HG02642 (cell line): ENCODE data around the gene SIX1.

ENCODE experiments used
- ATAC-seq: cut with Tn5 transposase; IDR thresholded peaks from one replicate; pipeline ENCODE4 v1.9.1; 2021; ENCODE audit warnings: mild to moderate bottlenecking; ENCODE audit not compliant: unreplicated experiment, poor library complexity

SIX1 gene

DNA sequence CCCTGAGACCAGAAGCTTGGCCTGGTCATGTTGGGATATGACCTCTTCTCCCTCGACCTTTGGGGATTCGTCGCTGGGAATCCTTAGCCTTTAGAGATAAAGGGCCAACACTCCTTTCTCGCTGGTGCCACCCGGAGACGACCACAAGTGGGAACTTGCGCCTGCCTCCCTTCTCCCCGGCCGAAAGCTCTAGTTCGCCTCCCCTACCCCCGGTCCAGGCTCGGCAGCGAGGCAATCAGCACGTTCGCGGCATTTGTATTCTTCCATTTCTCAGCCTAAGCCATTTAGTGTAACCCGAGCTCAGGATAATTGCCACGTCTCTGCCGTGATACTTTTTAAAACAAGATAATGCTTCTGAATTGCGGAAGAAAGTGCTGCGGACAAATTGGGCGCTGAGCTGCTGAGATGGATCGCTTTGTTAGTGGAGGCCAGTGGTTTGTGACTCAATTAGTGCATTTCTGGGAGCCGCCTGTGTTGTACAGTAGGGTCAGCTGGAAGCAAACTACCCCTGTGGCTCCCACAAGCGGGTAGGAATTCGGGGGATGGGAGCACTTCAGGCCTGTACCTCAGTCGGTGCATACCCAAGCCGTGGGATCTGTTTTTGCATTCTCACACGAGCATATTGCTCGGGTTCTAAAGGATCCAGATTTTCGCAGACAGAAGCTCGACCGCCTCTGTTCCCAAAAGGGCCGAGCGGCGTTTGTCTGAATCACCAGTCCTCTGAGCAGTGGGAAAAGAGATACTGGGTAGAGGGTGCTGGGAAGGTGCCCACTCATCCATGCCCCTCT lies 6.8 kb upstream of the SIX1 start:
- no peak for ATAC-seq

DNA sequence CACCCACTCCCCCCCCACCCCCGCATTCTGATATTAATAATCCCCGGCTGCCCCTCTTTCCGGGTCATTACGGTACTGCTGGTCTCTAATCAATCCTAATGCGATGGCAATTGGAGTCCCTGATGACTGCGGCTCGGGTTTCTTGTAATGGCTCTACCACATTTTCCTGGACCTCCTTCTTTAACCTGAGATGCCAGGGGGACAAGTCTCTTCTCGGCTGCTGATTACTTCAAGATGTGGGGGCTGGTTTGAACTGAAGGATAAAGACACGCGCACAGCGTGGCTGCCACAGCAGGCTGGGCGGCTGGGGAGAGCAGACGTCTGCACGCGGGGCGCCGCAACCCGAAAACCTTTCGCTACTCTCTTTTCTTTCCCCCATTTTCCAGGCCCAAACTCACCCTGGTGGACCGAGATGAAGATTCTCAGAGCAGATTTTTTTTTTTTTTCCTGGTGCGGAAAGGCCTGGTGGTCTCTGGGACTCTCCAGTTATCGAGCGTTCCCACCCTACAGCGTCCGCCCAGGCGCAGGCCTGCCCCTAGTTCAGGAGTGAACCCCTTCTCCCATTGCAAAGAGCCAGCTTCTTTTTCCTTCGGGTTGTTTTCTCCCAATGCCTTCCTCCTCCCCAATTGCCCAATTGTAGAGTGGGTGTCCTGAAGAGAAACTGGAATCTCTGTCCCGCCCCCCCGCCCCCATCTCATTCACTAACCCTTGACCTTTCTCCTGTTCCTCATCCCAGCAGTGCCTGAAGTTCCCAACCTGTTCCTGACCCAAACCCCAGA lies 6.0 kb upstream of the SIX1 start:
- ATAC-seq, result no peak

DNA sequence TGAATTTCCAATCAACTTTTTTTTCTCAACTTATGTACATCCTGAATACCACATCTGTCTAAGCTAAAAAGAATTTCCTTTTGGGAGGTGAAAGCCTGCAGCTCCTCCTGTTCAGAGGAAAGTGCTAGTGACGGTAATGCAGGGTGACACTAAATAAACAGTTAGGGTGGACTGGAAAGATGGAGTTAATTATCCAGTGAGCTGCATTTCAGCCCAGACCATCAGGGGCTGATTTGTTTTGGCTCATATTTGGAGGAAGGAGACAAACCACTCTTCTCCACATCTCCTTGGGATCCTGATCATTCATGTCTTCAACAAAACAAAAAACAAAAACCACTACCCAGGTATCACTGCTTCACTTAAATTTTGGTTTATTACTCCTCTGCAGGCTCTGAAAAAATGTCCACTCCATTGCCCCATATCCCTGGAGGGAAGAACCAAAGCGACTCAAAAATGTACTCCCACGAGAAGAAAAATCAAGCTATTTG lies 5.1 kb upstream of the SIX1 start:
- no peak for ATAC-seq

DNA sequence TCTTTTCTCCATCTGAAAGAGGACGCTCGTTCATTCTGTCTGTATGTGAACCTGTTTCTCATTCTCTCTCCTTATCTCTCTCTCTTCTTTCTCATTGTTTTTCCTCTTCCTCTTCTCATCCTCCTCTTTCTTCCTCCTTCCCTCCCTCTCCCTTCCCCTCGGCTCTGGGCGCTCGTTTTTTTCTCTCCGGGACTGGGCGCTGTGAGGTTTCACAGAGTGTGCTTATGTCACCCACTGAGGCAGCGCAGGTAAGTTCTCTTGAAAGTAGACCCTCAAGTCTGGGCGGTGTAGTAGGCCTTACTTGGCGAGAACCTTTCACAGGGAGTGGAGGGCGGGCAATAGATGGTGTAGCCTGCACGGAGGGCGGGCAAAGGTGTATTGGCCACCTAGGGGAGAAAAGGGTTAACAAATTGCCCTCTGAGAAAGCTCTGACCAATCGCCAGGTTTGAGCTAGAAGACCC lies 4.5 kb upstream of the SIX1 start:
- ATAC-seq, result no peak

DNA sequence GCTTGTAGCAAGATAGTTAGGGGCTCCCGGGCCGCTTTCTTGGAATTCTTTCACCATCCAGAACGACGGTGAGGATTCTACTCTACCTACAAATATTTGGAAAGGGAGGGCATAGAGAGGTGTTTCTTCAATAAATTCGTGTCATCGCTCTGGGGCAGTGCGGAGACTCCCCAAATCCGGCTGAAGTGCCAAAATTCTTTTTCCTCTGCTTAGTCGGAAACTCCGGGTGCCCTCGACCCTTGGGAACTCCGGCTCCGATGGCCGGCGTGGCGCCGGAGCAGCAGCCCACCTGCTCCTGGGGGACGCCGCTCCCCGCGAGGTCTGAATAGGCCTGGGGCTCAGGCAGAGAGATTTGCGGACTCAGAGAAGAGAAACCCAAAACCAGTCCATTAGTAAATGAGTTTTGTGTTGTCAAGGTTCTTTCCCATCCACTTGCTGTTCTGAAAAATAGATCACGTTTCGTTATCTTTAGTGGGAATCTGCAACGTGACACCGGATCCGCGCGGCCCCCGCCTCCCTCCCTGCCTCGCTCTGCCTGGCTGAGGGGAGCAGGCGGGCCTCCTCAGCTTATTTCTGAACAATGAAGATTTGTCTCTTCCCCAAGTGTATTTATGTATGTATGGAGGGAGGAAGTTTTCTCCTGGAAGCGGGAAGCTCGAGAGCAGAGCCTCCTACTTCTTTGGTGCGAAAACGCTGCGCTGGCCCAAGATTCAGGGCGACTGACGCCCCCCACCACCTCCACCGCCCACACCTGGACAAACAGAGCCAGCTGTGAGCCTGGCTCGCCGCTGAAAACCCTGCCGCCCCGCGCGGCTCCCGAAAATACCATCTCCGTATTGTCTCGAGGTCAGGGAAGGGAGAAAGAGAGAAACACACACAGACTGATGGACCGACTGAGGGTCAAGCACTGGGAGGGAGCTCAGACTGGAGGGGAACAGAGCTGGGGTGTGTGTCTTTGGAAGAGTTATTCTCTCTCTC lies 3.7 kb upstream of the SIX1 start:
- ATAC-seq, result no peak

DNA sequence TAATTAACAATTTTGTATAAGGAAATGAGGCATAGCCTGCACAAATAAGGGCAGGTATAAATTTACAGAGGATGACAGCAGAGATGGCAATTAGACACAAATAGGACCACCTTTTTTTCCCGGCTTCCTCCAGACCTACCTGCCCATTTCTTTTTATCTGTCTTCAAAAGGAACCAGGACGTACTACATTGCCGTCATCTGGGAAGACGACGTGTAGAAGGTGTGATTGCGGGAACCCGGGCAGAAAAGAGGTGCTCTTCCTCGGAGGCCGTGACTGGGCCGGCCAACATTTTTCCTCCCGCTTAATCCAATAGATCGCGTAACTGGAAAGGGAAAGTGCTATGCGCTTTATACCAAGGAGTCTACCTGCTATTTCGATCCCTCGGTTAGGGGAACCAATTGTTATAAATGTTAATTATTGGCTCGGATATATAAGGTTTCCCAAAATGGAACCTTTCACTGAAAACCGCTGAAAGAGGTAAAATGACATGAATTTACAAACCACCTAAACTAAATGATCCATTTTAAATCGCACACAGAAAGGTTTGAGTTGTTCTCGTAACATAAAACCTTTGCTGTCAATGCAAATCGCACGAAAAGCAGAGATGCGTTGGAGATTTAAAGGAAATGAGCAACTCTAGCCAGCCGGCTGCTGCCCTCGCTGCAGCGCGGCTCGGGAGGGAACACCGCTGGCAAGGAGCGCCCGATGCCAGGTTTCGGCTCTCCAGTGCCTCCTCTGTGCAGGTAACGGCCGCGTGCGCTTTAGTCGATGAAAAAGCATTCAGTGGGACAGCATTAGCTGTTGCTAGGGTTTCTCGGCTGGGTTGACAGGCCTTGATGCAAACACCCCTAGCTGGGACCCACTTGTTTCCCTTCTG lies 2.8 kb upstream of the SIX1 start:
- ATAC-seq, result no peak

DNA sequence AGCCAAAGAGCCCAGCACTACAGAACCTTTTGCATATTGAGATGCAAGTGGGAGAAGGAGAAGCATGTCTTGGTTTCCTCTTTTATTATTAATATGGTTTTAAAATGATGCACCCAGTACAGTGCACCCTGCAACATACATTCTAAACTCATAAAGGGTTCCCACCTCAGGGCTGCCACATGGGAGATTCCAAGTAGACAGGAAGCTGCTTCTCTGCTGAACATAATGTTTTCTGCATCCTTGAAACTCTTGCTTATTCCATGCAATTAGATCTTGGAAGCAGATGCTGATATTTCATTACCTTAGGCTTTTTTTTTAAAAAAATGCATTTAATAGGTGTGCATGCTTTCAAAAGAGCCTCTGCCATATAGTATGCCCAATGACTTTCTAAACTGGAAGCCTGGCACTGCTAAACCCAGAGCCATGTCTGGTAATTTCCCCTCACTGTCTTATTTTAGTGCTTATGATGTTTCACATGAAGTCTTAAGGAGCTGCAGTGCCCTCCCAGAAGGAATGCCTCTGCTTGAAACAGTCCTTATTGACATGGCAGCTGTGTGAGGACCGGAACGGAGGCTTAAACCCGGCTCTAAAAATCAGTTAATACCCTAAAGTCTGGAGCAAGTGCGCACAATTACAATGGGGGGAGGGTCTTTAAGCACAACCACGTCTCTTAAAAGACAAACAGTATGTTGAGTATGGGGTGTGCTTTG lies 2.0 kb upstream of the SIX1 start:
- no peak for ATAC-seq

DNA sequence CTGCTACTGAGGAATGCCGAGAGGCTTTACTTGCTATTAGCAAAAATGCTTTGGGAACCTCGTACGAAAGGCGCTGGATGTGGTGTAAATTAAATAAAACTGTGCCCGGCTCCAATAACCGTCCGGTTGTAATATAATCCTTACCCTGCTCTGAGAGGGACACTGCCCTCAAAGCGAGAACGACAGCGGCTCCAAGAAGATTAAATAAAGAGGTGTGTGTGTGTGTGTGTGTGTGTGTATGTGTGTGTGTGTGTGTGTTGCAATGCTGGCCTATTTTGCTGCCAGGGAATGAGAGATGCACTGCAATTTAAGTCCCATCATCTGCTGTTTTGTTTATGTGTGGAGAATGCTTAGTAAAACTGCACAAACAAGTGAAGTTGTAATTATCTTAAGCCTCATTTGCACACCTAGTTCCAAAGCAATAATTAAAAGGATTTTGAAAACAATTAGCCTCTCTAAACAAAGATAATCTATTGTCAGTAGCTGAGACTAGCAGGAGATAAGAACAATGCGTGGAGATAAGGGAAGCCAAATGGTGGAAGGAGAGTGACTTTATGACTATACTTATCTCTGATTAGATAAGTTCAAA lies 1.2 kb upstream of the SIX1 start:
- ATAC-seq, result no peak

DNA sequence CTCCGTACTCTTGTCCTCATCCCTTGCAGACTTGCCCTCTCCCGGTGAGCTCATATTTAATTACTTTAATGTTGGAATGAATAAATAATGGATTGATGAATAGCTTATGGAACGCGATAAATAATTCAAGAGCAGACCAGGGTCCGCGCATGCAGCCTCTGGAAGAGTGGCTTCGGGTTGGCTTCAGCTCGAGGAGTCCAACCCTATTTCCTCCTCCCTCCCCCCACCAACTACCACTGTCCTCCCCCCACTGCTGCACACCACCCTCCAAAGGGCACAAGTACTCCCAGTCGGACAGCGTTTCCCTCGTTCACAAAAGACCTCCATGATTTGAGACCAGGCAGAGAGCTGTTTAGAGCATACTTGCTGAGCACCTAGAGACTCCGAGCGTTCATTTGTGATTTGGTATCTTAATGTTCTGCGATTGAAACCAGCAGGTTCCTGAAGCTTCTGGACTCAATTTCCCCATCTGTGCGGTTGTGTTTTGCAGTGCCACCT lies 647 bp upstream of the SIX1 start:
- no peak for ATAC-seq

DNA sequence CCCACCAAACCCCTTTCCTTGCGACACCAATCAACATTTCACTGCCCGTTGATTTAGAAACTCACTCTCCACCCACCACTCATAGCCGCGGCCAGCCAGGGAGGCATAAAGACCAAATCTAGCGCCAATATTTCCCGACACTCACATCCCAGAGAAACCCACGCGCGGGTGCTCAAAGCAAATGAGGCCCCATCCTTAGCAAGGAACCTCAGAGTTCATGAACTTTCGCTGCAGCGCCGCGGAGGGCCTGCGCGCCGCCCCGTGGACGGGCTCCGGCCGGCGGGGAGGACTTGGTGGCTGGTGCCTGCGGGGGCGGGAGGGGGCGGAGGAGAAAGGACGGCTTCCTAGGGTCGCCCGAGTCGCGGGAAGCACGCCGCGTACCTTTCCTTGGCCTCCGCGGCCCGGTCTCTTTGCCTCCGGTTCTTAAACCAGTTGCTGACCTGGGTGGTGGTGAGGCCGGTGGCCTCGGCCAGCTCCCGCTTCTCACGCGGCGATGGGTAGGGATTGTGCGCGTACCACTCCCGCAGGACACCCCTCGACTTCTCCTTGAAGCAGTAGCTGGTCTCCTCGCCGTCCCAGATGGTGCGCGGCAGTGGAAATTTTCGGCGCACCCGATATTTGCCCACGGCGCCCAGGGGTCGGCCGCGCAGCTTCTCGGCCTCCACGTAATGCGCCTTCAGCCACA lies 886 bp downstream of the SIX1 start:
- no peak for ATAC-seq

DNA sequence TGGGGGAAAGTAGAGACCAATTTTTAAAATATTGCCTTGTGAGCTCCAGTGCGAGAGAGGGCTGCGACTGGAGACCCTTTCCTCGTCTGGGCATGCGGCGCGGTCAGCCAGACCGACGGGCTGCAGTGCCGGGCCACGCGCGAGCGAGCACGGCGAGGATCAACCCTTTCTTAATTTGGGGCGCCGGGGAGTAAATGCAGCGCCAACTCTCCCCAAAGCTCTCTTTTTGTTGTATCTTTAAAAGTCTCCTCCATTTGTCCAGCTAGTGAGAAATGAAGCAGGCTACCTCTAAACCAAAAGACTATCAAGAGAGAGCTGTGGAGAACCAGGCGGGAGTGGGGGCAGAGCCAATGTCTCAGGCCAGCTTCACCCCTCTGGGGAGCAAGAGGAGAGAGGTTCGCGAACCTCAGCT lies 1.4 kb downstream of the SIX1 start:
- no peak for ATAC-seq

DNA sequence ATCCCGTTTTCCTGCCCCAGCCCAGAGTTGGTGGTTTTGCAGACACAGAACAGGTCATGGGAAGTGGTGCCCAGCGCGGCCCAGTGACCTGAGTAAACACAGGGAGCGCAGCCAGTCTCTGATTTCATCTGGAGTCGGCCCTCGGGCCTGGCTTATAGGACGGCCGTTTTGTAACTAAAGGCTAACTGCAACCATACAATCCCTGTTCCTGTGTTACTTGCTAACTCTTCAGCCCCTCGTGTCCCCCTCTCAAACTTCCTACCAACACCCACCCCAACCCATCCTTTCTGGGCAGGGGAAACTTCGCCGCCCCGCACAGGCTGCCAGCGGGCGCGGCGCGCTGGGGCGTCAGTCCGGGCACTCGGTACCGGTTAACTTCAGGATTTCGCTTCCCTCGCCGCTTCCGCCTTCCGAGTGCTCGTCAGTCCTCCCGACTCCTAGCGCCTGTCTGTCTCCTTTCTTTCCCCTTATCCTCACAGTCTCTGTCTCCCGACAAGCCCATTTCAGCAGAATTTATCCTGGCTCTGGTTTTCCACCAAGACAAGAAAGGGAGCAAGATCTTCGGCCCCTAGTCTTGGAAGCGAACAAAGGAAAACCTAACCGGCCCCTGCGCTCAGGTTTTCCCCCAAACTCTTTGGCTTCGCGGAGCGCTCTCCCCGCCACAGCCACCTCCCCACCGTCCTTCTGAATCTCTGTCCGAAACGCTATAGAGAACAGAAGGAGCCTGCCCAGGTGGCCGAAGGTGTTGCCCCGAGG lies 2.0 kb downstream of the SIX1 start:
- no peak for ATAC-seq

DNA sequence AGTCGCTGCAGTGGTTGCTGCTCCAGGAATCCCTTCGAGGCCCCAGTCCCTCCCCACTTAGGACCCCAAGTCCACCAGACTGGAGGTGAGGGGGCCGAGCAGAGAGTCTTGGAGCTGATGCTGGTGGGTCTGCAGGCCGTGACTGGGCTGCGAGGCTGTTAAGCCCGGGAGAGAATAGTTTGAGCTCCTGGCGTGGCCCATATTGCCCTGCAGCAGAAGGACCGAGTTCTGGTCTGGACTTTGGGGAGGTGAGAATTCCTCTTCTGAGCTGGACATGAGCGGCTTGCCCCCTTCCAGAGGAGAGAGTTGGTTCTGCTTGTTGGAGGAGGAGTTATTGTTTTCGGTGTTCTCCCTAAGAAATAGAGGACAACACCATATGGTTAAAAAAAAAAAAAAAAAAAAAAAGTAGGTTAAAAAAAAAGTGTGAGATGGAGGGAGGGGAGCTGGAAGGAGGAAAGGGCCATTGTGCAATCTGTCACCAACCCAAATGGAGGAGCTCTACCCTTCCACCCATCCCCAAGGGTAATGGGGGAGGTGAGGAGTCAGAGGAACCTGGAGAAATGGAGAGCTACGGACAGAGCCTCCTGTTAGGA lies 3.0 kb downstream of the SIX1 start:
- no peak for ATAC-seq

DNA sequence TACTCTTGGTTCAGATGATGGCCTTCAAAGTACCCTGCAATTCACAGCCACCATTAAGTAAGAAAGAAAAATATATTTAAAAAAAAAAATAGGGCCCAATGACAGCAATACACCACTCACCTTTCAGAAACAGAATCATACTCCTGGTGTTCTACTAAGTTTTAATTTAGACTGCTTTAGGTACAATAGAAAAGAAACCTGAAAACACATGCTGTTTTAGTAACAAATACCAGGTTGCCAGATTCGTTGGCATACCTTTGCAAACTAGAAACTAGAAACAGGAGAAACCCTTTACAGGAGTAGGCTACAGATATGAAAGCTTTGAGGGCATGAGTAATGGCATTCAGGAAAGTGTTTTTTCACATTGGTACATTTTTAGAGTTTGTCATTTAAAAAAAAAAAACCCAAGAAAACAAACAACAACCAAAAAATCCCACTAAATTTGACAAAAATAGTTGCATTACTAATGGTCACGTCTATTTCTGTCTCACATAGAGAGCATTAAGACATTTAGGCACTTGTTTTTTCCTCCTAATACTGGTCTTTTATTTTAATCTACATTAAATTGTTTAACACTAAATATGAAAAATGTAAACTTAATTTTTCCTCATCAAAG lies 4.0 kb downstream of the SIX1 start:
- ATAC-seq, result no peak

DNA sequence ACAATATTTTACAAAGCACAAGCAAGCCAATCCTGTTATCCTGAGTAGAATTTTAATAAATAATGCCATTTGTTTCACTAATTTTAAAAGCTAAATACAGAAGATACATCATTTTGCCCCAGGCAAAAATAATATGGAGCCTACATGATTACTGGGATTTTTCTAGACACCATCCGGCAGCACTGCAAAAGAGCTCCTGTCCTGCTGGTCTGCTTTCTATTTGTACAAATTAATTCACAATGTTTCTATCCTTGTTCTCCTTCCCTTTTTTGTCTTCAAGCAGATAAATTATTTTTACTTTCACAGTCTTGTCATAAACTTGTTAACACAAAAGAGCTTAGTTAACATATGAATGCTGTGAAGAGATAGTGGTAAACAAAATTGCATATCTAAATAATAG lies 4.6 kb downstream of the SIX1 start:
- ATAC-seq, result no peak
